Stimulated activated CD4-positive, alpha-beta T cell treated with anti-CD3 and anti-CD28 coated beads, Interleukin-12 subunit alpha, Interleukin-12 subunit beta, amount 100 ng/mL, for 48 hours (primary cell): Measurements from ENCODE around the gene AGMO.

Experiments
- DNase-seq, 3 donors: peaks; one replicate each; pipeline ENCODE4 v3.0.0-alpha.2; 2020; ENCODE audit warnings: low read depth in 2 of 3, low spot score in 1 of 3

The AGMO gene

DNA sequence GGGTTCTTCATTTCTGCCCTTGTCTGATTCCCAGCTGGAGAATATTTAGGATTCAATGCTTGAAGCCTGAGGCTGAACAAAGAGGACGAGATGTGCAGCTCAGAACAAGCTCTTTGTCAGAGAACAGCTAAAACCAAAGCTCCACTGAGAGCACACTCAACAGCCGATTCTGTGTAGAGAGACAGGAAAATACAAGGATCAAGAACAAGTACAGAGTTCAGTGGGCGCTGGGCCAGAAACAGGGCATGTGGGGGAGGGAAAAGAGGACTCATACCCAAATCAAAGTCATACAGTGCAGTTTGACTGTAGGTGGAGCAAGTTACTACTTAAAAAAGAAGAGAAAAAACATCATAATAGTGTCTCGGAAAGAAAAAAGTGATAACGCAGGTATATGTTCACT, at the start of gene AGMO:
TSS of gene AGMO (minus strand) at position 181 of the 400 bp plus-strand sequence.
- no peak for DNase-seq

DNA sequence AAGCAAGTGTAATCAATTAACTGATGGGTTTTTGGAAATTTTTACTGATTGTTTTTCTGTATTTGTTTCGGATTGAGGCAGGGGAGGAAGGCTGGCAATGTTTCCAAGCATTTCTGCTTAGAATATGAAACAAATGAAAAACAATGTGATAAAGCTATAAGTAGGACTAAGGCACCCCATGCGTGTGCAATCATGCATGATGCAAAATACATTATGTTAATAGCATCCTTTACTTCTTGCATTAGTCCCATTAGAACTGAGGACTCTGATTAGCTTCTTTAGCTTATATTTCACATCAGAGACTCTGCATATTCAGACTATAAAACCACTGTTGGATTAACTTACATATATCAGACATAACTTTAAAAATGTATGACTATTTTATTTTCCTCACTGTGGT, 48.7 kb upstream of the AGMO start:
- DNase-seq = no peak

DNA sequence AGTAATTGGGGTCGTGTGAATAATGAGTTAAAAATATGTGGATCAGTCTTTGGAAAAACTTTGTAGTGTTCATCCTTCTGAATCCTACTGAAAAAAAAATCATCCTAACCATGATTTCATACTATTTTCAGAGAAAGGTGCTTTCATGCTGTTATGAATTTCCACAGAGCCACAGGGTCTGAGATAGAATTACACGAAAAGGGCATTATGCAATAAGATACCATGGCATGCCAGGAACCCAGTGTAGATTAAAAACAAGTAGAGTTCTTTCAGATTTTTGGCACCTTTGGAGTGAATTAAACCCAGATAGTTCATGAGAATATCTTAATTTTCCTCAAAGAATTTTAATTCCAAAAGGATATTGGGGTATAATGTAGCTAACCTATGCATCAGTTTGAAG, 47.5 kb upstream of the AGMO start:
- DNase-seq = no peak

DNA sequence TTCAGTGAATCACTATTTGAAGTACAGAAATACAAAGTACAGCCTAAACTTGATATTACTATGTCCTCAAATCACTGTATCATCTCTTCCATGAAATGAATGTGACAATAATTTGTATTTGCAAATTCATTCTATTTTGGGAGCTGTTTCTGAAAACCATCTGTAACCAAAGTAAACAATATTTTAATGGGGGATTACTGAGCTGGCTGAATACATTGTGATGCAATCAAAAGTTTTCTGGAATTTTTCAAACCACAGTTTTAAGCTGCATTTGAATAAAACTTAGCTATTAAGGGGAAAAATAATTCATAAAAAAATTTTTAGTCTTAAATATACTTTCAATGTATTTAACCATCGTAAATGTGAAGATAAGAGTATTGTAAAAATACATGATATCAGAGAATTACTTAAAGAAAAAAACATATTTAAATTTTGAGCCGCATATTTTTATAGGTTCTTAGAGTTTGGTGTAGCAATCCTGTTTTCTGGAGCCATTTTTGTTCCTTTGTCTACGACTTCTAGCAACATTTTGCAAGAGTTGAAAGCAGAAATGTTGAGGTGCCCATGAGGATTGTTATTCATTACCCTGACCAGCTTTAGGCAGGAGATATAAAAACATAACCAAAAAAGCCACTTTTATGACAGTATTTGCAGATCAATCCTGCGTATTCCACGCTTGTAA, 45.9 kb upstream of the AGMO start:
- DNase-seq = no peak

DNA sequence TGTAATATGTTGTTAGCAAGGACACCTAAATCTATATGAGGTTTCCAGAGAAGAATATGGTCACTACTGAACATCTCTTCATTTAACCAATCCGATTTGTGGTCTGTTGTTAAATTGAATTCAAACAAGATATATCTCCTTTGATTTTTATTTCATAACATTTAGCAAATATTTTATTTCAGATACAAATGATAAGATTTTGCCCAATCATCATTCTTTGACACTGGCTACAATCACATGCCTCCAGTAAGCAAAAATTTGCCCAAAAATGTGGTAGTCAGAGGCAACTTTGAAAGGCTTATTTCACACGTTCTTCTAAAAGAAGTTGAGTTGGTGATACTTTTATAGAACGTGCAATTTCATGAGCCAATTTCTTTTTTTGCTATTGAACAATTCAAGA, 44.7 kb upstream of the AGMO start:
- DNase-seq = no peak

DNA sequence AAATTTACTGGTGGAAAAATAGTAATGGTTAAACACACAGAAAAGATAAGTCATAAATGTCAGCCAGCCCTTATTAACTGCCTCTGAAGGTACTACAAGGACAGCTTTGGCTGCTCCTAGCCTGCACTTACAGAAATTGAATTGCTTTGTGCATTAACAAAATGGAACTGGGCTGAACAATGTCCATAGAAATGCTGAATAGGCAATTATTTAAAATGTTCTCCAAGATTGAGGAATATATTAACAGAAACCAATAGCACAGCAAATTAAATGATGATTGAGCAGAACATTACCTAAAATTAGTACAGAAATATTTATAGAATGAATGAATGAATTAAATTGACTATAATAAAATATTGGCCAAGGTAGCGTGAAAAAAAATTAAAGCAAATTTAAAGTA, 42.4 kb upstream of the AGMO start:
- DNase-seq = no peak

DNA sequence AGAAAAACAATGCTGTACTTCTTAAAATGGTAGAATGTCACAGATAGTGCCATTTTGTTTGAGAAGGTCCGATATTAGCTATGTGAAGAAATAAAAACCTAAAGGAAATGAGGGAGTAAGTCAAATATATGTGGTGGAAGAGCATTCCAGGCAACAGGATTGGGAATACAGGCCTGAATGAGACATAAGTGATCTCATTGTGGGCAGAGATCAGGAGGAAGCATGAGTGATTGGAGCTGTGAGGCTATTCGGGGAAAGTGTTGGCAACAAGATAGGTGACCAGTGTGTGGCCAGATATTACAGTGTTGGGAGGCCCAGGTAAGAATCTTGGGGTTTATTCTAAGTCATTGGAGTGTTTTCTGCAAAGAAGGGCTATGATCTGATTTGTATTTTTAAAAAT, 41.3 kb upstream of the AGMO start:
- no peak for DNase-seq

DNA sequence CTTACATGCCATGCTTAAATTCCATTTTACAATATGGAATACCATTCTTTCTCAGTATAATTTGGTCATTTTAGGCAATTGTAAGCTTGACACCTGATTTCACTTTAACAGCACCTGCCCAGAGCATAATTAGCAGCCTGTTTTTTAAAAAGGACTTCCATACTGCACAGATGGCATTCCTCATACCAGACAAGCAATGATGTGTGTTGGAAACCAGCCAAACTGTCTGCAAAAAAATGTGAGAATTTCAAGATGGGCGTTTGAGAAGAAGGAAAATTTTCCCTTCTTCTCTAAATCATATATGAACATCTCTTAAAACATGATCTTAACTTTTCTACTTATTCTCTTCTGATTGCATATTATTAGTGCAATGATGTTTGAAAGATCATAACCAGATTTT, 40.4 kb upstream of the AGMO start:
- no peak for DNase-seq

DNA sequence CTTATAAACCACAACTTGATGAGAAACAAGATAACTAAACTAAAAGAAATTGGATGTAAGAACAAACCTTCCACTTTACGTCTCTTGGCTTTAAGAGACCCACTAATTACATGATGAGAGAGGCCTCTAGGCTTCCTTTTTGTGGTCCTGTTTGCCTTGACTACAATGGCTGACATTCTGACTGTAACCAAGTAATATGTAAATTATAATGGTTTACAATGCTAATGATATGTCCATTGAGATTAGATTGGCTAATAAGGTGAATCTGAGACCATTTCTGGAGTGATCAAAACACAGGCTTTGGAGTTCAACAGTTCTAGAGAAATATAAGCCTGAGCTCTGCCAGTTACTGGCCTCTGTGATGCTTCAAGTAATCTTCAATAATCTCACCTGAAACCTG, 39.4 kb upstream of the AGMO start:
- DNase-seq = no peak

DNA sequence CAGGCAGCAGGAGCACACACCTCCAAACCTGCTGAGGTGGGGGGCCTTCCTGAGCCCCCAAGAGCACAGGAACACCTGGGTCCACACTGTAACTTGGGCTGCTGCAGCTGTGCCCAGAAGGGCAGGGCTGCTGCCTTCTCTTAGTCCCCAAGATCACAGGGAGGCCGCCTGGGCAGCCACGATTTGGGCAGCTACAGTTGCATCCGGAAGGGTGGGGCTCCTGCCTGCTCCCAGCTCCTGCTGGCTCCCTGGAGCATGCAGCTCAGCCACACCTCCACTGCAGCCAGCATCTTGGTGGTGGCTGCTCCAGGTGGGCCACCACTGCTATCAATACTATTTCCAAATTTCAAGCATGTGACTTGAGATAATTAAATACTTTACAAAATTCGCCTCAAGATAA, 38.5 kb upstream of the AGMO start:
- DNase-seq = no peak

DNA sequence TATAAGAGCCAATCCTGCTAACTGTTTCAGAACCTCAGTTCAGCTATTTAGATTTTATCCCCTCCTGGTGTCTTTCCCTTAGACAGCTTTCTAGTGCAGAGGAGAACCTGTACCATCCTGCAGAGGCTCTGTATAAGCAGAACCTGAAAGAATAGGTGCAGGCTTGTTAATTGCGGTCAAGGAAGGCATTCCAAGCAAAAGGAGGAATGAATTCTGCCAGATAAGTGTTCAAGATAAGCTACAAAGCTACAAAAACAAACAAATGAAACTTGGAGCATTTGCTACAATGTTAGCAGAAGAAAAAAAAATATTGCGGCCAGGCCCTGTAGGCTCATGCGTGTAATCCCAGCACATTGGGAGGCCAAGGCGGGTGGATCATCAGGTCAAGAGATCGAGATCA, 32.6 kb upstream of the AGMO start:
- DNase-seq = no peak

DNA sequence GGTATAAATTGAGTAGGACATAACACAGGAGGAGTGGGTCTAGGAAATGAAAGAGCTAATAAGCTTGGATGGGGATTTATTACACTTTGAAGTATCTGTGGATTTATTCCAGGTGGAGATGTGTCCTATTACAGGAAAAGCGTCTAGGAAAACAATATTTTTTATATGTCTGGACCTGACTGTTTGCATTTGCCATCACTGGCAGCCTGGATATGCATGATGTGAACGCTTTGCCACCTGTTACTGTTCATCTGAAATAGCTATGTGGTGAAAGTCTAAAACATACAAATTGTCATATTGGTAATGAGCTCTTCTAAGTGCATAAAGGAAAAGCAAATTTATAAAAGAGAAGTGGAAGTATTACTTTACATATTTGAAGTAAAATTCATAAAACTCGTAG, 31.6 kb upstream of the AGMO start:
- no peak for DNase-seq

DNA sequence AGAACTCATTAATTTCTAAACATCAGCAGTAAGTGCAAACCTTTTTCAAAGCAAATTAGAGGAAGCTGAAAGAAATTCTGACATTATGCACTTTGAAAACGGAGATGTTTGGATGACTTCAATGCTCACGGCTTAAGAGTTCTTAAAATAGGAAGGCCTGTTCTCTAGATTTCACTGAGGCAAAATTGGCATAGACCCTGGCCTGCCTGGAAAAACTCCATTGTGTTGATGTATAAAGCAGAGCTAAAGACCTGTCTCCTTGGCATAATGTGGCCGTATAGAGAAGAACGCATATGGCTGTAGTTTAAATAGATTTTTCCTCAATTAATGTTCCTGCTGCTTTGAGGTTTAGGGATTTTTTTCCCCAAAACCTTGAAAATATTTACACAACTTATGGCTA, 24.5 kb upstream of the AGMO start:
- DNase-seq = no peak

DNA sequence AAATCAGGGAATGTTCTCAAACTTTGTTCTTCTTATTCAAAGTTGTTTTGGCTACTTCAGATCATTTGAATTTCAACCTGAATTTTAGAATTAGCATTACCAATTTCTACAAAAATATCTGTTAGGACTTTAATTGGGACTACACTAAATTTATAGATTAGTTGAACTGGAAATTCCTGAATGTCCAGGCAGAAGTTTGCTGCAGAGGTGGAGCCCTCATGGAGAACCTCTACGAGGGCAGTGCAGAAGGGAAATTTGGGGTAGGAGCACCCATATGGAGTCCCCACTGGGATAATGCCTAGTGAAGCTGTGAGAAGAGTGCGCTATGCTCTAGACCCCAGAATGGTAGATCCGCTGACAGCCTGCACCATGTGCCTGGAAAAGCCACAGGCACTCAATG, 22.8 kb upstream of the AGMO start:
- no peak for DNase-seq

DNA sequence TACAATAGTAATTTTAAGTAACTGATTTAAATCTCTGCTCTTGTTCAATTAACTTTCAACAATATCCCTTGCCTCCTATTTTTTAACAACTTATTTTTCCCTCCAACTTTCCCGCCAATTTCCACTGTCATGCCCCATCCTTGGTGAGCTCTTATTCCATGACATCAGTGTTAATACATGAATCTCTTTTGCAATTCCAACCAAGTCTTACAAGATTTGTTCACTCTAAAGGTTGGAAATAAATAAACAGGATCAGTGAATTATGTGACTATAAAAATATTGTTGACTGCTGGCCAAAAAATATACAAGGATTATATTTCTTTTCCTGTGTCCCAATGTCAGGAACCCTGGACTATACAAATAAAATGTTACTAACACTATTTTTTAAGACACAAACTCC, 21.0 kb upstream of the AGMO start:
- no peak for DNase-seq

DNA sequence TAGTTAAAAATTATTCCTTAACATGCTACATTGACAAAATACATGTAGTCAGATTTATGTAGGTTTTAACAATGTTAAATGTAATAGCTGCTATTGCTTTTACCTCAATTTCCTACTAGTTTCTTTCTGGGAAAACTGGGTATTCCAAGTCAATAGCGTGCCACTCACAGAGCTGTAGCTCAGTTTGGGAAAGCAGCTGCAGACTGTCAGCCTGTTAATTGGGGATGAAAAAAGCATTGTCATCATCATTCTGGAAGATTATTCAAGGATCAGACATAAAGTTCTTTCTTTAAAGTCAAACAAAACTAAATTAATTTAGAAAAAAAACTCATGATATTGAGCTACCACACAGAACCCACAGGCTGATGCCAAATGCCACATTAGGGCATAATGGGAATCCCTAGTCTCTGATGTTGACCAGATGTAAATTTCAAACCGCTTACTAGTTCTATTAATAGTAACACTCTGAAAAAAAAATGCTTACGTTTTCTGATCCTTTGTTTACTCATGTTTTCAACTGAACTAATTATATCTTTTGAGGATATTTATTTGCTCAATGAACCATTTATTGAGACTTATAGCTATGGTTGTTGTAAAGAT, 19.6 kb upstream of the AGMO start:
- no peak for DNase-seq

DNA sequence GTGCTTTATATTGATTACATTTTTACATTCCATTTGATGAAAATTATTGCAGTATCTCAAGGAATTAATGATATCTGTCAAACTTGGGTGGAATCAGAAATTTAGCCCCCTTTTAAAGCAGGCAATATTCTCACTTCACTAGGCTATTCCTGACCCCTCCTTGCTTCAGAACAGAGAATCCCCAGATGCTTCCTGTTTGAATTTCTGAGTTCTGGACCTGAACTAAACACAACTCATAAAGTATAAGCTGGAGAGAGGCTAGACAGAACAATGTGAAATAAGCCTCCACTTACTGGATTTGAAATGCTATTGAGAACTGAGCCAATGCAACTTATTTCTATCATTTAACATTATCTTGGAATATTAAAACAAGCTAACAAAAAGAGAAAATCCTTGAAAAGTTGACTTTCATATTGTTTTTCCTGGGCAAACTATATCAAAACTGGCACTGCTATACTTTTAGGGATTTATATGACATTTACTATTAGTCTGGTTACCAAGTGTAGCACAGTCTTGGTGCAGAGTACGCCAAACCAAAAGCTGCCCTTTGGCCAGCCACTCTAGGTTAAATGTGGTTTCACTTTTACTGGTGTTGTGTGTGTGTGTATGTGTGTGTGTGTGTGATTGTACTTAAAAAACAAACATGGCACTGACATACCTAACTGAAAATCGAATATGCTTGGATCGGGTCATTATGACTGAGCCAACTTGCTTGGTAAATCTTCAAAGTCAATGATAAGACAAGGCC, 19.0 kb upstream of the AGMO start:
- no peak for DNase-seq

DNA sequence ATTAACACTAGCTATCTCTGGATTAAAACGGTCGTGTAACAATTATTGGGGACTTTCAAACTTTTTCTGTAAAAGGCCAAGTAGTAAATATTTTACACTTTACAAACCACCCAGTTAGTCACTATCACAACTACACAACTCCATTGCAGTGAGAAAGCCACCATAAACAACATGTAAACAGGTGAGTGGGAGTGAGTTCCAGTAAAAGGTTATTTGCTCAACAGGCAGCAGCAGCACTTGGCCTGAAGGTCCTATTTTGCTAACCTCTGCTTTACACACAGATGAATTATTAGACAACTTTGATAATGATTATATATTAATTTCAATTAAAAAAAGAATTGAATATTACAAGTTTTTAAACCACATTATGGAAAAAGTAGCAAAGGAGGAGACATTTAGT, 15.8 kb upstream of the AGMO start:
- no peak for DNase-seq

DNA sequence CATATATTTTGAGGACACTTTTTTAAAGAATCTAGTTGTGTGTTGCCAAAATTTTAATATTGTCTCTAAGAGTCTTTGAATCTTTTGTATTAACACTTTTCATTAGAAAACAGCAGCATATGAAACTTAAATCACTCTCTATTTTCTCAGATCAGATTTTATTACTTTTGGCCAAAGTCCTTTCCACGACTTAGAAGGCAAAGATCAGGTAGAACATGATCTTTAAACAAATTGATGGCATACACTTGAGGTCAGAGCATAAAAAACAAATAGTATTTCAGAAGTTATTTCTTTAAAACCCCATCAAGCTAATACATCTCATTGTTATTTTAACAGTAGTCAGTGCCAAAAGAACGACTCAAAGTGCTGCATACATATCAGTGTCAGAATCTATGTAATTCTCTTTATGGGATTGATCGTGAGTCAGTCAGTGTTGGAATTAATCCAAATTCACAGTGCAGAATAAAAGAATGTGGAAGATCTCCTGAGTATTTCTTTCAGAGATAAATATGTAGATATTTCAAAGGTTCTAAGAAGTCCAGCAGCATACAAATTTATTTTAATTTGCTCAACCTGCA, 9.6 kb upstream of the AGMO start:
- no peak for DNase-seq

DNA sequence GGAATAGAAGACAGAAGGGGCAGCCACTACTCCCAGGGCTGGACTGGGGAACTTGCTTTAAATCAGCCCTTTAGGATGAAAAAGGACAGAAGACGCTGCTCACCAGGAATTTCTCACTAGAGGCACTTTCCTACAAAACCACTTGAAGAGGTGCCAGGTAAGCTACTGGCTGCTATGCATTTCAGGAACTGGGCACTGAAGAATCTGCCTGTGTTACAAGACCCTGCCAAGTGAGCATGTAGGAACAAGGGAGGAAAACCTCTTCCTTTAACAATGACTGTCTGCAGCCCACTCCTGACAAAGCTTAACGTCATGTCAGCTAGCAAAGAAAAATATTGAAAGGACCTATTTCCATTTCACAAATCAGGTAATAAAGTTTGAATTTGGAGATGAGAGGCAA, 5.8 kb upstream of the AGMO start:
- DNase-seq = no peak

DNA sequence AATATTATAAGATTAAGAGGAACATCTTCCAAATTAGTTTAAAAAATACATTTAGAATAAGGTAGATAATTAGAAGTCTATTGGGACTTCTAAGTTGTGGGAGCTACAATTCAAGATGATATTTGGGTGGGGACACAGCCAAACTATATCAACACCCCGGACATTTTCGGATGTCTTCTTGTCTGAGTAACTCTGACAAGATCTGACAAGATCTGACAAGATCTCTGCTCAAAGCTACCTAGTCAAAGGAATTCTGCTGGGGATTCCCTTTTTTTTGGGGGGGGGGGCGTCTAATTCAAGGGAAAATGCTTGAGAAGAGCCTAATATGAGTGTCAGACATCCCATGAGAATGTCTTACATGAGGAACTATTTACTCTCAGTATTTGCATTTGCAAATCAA, 5.2 kb upstream of the AGMO start:
- no peak for DNase-seq

DNA sequence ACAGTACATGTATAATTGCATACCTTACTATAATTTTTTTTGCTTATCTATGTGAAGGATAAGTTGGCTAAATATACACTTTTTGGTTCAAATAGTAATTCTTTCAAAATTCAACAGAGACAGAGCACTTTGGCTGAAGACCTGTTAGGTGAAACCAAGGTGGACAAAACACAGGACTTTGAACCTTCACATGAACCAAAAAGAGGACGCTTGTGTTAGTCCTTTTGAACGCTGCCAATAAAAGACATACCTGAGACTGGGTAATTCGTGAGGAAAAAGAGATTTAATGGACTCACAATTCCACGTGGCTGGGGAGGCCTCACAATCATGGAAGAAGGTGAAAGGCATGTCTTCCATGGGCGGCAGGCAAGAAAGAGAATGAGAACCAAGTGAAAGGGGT, 4.7 kb upstream of the AGMO start:
- DNase-seq = no peak
